HEK293T (cell line): ENCODE results near the gene TLE2.

Experiments
- CTCF ChIA-PET: fragments of 350-600 bp; formaldehyde crosslinking; extraction: SDS; loops from one replicate; lab custom pipeline; 2021; ENCODE audit warnings: antibody characterized with exemption, inconsistent platforms; lab: Yijun Ruan, JAX
- POLR2A ChIA-PET: fragments of 350-600 bp; formaldehyde crosslinking; extraction: SDS; loops from one replicate; lab custom pipeline; 2020; ENCODE audit warnings: antibody characterized with exemption, inconsistent platforms; lab: Yijun Ruan, JAX
- DNase-seq: peaks from one replicate; pipeline ENCODE4 v3.0.0; 2012; ENCODE audit warnings: mixed read lengths; ENCODE audit errors: extremely low spot score
- ARNT ChIP-seq: fragments of 450-650 bp; IDR thresholded peaks from 2 replicates; pipeline ENCODE4 v1.6.1; 2017; ENCODE audit warnings: mild to moderate bottlenecking
- BHLHE40 ChIP-seq: fragments of 450-650 bp; IDR thresholded peaks from 2 replicates; pipeline ENCODE4 v1.6.1; 2016; ENCODE audit warnings: mild to moderate bottlenecking, moderate library complexity, borderline replicate concordance
- CTBP1 ChIP-seq: fragments of 450-650 bp; IDR thresholded peaks from 2 replicates; pipeline ENCODE4 v1.6.1; 2016; ENCODE audit warnings: borderline replicate concordance
- ELF4 ChIP-seq: fragments of 450-650 bp; IDR thresholded peaks from 2 replicates; pipeline ENCODE4 v1.6.1; 2017; ENCODE audit warnings: antibody characterized with exemption
- FOXA1 ChIP-seq: fragments of 450-650 bp; IDR thresholded peaks from 2 replicates; pipeline ENCODE4 v1.6.1; 2016; ENCODE audit warnings: mild to moderate bottlenecking
- FOXK2 ChIP-seq: fragments of 450-650 bp; IDR thresholded peaks from 2 replicates; pipeline ENCODE4 v1.6.1; 2016; ENCODE audit warnings: mild to moderate bottlenecking
- FOXM1 ChIP-seq: fragments of 450-650 bp; IDR thresholded peaks from 2 replicates; pipeline ENCODE4 v1.6.1; 2017; ENCODE audit warnings: mild to moderate bottlenecking, borderline replicate concordance
- HDGF ChIP-seq: fragments of 450-650 bp; IDR thresholded peaks from 2 replicates; pipeline ENCODE4 v1.6.1; 2017; ENCODE audit warnings: antibody characterized with exemption, borderline replicate concordance
- L3MBTL2 ChIP-seq: fragments of 450-650 bp; conservative IDR thresholded peaks from 2 replicates; pipeline ENCODE4 v1.6.1; 2016; ENCODE audit warnings: mild to moderate bottlenecking
- LEF1 ChIP-seq: fragments of 450-650 bp; IDR thresholded peaks from 2 replicates; pipeline ENCODE4 v1.6.1; 2017; ENCODE audit warnings: mild to moderate bottlenecking, borderline replicate concordance
- NFRKB ChIP-seq: fragments of 450-650 bp; IDR thresholded peaks from 2 replicates; pipeline ENCODE4 v1.6.1; 2016; ENCODE audit warnings: mild to moderate bottlenecking, moderate library complexity
- SP1 ChIP-seq: fragments of 450-650 bp; IDR thresholded peaks from 2 replicates; pipeline ENCODE4 v1.6.1; 2017
- SUZ12 ChIP-seq: fragments of 450-650 bp; IDR thresholded peaks from 2 replicates; pipeline ENCODE4 v1.6.1; 2016; ENCODE audit warnings: mild to moderate bottlenecking
- TARDBP ChIP-seq: fragments of 450-650 bp; IDR thresholded peaks from 2 replicates; pipeline ENCODE4 v1.6.1; 2016
- ZNF384 ChIP-seq: fragments of 450-650 bp; IDR thresholded peaks from 2 replicates; pipeline ENCODE4 v1.6.1; 2016
- TF ChIP-seq, protein P1 (sequence below): fragments of 450-650 bp; IDR thresholded peaks from 2 replicates; pipeline ENCODE4 v1.6.1; 2016

The TLE2 gene

GRCh38 chr19:3061182-3062161, 32.4 kb upstream of the TLE2 start:
- DNase-seq, result no peak
- ChIA-PET CTCF (no interaction called here), POLR2A (interaction anchor here (1.3 kb wide), 1 partner anchor 25 kb away, joined by 4 read pairs; no protein-coding TSS in a partner anchor)
- no peak for TF ChIP-seq TARDBP
- TF ChIP-seq BHLHE40, result no peak
- TF ChIP-seq FOXA1, result no peak
- TF ChIP-seq CTBP1, result no peak
- no peak for TF ChIP-seq FOXK2
- no peak for TF ChIP-seq SP1
- TF ChIP-seq LEF1, result no peak
- no peak for TF ChIP-seq HDGF
- TF ChIP-seq, protein P1, sequence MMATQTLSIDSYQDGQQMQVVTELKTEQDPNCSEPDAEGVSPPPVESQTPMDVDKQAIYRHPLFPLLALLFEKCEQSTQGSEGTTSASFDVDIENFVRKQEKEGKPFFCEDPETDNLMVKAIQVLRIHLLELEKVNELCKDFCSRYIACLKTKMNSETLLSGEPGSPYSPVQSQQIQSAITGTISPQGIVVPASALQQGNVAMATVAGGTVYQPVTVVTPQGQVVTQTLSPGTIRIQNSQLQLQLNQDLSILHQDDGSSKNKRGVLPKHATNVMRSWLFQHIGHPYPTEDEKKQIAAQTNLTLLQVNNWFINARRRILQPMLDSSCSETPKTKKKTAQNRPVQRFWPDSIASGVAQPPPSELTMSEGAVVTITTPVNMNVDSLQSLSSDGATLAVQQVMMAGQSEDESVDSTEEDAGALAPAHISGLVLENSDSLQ, result no peak
- TF ChIP-seq NFRKB, result no peak
- no peak for TF ChIP-seq ELF4
- TF ChIP-seq ZNF384, result no peak
- no peak for TF ChIP-seq ARNT
- no peak for TF ChIP-seq FOXM1
- no peak for TF ChIP-seq SUZ12
- TF ChIP-seq L3MBTL2, result no peak

GRCh38 chr19:3060857-3061181, 31.7 kb upstream of the TLE2 start:
- ChIA-PET POLR2A (no interaction called here), CTCF (interaction anchor here (0.9 kb wide), 1 partner anchor 25 kb away, joined by 4 read pairs; no protein-coding TSS in a partner anchor)
- DNase-seq, result no peak
- no peak for TF ChIP-seq SP1
- no peak for TF ChIP-seq ELF4
- no peak for TF ChIP-seq SUZ12
- no peak for TF ChIP-seq FOXM1

DNA sequence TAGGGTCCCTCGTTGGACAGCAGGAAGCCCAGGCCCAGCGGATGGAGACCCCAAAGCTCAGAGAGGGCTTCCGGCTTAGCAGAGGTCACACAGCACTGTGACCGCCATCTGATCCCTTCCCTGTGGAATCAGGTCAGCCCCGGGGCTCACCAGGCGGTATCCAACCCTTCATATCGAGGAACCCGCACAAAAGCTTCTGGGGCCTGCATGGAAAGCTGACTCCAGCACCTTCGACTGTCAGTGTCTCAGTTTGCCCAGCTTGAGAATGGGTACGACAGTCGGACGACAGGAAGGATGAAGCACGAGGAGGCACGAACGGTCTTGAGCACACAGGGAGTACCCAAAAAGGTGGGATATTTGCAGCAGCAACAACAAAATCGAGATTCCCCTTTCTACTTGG, 30.6 kb upstream of the TLE2 start:
- ChIA-PET CTCF (interaction anchor here (0.7 kb wide), 1 partner anchor 19 kb away, joined by 12 read pairs; no protein-coding TSS in a partner anchor), POLR2A (interaction anchor here (1.8 kb wide), 1 partner anchor 24 kb away, joined by 5 read pairs; no protein-coding TSS in a partner anchor)
- no peak for DNase-seq
- TF ChIP-seq FOXM1 (no peak), LEF1 (no peak), TARDBP (no peak), L3MBTL2 (no peak), SP1 (no peak), FOXA1 (no peak), BHLHE40 (no peak), CTBP1 (no peak), SUZ12 (no peak), FOXK2 (no peak), HDGF (no peak), ELF4 (no peak)

DNA sequence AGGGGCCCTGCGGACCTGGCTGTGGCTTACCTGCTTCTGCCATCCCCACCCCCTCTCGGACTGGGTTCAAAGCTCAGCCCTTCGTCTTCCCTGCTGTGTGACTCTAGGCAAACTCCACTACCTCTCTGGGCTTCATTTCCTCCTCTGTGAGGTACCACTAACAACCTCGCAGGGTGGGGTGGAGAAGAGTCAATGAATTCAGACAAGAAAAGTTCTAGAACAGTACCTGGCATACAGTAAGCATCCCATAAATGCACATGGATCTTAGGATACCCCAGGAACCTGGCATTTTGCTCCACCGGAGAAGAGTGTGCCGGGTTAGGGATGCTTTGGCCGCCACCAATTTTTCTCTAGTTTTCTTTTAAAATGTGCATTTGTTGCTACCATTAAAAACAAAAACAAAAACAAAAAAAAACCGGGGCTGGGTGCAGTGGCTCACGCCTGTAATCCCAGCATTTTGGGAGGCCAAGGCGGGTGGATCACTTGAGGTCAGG, 29.8 kb upstream of the TLE2 start:
- CTCF ChIA-PET, result interaction anchor here (0.6 to 0.7 kb wide), 2 partner anchors 19 to 41 kb away, joined by 3 to 12 read pairs; no protein-coding TSS in a partner anchor
- POLR2A ChIA-PET, result interaction anchor here (1.8 kb wide), 1 partner anchor 23 kb away, joined by 5 read pairs; no protein-coding TSS in a partner anchor
- DNase-seq, result no peak
- TF ChIP-seq TARDBP (no peak), CTBP1 (no peak), FOXM1 (no peak), ZNF384 (no peak), ELF4 (no peak), SP1 (no peak), L3MBTL2 (no peak), LEF1 (no peak)

GRCh38 chr19:3058009-3058820, 29.1 kb upstream of the TLE2 start:
- POLR2A ChIA-PET, result interaction anchor here (1.8 kb wide), 1 partner anchor 22 kb away, joined by 5 read pairs; no protein-coding TSS in a partner anchor
- CTCF ChIA-PET, result interaction anchor here (0.6 kb wide), 1 partner anchor 42 kb away, joined by 3 read pairs; no protein-coding TSS in a partner anchor
- no peak for DNase-seq
- TF ChIP-seq ZNF384 (no peak), SP1 (no peak), FOXK2 (no peak), FOXM1 (no peak), TARDBP (no peak), HDGF (no peak), ELF4 (no peak), ARNT (no peak), BHLHE40 (no peak), LEF1 (no peak), FOXA1 (no peak), L3MBTL2 (no peak), NFRKB (no peak), SUZ12 (no peak)
- TF ChIP-seq, protein P1, result no peak

DNA sequence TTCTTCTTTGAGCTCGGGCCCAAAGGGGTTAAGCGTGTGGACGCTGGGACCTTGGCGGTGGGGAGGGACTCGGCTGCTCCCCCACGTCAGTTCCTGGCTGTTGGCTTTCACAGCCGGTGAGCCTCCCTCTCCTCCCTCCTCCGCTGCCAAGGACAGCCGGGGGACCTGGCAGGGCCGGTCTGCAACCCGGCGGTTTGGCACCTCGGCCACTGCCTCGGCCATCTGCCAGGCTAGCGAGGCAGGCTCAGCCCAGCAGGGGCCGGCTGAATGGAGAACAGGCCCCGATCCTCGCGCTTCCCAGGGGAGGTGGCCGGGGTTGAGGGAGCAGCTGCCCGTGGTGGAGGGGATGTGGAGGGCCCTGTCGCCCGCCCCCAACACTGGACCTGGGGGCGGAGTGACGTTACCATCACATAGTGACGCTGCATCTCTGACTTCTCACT, 28.2 kb upstream of the TLE2 start:
- no peak for TF ChIP-seq SUZ12
- TF ChIP-seq ARNT, result no peak
- TF ChIP-seq TARDBP, result no peak
- no peak for TF ChIP-seq FOXM1
- TF ChIP-seq ELF4, result no peak
- no peak for TF ChIP-seq CTBP1
- no peak for TF ChIP-seq BHLHE40
- POLR2A ChIA-PET, result no interaction called here
- DNase-seq, result no peak
- CTCF ChIA-PET, result no interaction called here
